GM19043 (cell line): ENCODE results near the gene IP6K2.
"Not testable (repeated sequence)": the region's sequence is repeated elsewhere in the genome, so short reads cannot be mapped to it uniquely, and the experiment has no call there.

Source experiments
- ATAC-seq: cut with Tn5 transposase; IDR thresholded peaks from one replicate; pipeline ENCODE4 v1.9.1; 2021; ENCODE audit warnings: low read depth; ENCODE audit not compliant: unreplicated experiment

Gene IP6K2

GRCh38 chr3:48733752-48734518 is 16.9 kb upstream of the IP6K2 start:
- ATAC-seq: not testable (repeated sequence)

DNA sequence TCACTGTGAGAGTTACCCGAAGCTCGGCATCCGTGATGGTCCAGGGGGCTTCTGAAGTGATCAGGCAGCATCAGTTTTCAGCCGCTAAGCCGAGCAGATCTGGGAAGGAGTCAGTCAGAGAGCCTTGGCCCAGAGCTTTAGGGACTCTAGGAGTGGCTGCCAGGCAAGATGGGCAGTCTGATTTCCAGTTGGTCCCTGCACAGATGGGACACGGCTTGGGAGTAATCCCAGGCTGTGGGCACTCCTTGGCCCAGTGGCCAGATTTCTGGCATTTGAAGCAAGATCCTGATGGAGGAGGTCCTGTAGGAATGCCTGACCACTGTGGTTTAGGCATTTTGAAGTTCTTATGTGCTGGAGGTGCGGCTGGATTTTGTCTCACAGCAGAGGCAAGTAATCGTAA is 10.5 kb upstream of the IP6K2 start:
- ATAC-seq: no peak

- not testable (repeated sequence) for ATAC-seq
Measured at GRCh38 chr3:48725185-48725855, 8.3 kb upstream of the IP6K2 start.

GRCh38 chr3:48723725-48724124 is 6.7 kb upstream of the IP6K2 start:
- no peak for ATAC-seq

DNA sequence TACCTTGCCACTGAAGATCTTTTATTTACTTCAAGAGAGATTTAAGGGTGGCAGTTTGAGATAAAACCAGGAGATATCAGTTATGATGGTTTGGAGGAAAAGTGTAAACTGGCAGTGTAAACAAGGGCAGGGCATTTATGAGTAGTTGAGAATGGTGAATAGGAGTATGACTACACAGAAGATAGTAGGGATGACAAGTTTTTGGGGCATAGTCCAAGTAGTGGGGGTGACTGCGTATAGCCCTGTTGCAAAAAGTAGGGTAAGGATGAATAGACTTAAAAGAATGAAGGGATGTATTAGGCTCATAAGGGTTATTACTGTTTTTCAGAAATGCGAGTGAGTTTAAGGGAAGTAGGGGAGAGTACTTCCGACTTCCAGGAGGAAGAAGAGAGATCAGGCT is 6.3 kb upstream of the IP6K2 start:
- ATAC-seq: not testable (repeated sequence)

DNA sequence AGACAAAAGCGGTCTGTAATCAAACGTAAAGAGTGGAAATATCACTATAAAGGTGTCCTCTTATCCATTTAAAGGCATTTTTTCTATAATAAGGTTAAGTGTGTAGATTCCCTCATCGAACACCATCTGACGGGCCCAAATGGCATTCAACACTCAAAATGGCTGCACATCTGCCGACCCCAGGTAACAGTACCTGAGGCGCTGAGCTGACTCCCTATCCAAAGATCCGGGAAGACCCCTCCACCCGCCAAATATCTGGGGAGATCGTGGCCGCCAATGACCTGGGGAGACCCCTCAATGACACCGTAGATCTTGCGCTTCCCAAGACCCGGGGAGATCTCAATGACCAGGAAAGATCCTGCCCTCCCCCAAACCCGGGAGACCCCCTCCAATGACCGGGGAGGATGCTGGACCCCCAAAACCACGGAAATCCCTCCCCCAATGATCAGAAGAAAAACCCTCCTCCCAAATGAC is 476 bp downstream of the IP6K2 start:
- ATAC-seq: no peak

DNA sequence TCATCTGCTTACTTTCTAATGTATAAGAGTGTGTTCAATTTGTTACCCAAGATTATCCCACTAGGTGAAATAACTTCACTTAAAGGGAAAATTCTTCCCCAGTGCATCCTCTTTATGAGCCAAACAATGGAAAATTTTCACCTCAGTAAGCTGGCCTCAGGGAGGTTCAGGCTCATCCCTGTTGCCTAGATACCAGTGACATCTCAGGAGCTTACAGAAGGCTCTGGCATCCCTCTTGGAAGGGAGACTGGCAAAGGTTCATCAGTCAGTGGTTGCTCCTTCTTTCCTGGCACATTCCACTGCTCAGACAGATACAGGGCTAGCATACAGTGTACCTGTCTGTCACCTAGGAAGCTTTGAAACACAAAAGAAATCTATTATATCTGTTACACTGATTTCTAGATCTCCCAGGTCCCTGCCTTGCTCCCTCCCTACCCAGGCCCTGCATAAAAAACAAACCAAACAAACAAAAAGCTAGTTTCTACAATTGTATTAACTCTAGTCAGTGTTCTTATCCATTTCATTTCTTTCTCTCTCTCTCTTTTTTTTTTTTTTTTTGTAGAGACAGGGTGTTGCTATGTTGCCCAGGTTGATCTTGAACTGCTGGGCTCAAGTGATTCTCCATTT is 1.7 kb downstream of the IP6K2 start:
- ATAC-seq: no peak

- ATAC-seq: no peak
Measured at GRCh38 chr3:48711727-48712126, 5.3 kb downstream of the IP6K2 start.

DNA sequence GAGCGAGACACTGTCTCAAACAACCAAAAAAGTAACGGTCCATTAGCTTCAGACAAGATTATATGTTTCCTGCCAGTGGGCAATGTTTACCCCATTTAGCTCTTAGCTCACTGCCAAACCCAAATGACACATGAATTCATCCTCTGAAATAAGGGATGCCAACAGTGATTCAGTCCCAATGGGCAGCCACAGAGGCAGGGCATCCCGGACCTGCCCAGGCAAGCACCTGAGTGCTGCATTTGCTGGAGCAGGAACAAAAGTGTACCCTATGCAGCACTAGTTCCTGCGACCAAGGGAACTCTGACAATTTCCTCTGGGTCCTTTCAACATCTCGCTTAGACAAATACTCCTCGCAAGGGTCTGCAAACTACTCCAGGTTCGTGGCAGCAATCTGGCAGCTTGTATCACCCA is 8.0 kb downstream of the IP6K2 start:
- ATAC-seq: no peak

GRCh38 chr3:48708481-48708889 is 8.5 kb downstream of the IP6K2 start:
- no peak for ATAC-seq

- ATAC-seq: no peak
Measured at GRCh38 chr3:48707157-48707556, 9.9 kb downstream of the IP6K2 start.

- ATAC-seq: no peak
Measured at GRCh38 chr3:48702320-48702920, 14.6 kb downstream of the IP6K2 start.

DNA sequence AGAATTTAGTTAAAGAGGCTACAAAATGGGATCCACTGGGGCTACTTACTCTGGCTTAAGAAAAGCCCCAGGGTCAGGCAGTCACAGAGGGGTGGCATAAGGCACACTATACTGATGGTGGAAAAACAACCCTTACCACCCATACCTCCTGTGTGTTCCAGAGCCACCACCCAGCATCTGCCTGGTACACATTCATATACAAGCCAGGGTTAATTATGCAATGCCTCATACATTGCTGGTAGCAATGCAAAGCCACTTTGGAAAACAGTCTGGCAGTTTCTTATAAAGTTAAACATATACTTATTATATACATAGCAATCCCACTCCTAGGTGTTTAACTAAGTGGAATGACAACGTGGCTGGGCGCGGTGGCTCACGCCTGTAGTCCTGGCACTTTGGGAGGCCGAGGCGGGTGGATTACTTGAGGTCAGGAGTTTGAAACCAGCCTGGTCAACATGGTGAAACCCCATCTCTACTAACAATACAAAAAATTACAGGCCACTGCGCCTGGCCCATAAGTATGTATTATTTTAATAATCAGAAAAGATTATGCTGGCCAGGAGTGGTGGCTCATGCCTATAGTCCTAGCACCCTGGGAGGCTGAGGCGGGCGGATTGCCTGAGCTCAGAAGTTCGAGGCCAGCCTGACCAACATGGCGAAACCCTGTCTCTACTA is 16.2 kb downstream of the IP6K2 start:
- ATAC-seq: no peak

GRCh38 chr3:48698891-48699290 is 18.1 kb downstream of the IP6K2 start:
- ATAC-seq: no peak

DNA sequence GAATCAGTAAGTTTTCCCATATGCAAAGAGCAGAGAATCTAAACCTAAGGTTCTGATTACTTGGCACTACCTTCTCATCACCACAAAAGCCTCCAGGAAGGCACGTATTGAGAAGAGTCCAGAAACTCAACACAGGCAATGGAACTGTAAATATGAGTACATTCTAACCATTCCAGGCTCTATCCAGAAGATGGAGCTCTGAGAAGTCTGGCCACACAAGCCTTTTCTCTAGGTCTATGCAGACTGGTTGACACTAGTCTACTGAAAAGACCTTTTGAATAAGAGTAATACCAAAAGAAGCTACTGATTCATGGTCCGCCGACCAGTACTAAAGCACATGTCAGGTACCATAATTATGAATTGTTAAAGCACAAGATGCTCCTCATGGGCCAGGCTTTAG is 19.1 kb downstream of the IP6K2 start:
- ATAC-seq: no peak

DNA sequence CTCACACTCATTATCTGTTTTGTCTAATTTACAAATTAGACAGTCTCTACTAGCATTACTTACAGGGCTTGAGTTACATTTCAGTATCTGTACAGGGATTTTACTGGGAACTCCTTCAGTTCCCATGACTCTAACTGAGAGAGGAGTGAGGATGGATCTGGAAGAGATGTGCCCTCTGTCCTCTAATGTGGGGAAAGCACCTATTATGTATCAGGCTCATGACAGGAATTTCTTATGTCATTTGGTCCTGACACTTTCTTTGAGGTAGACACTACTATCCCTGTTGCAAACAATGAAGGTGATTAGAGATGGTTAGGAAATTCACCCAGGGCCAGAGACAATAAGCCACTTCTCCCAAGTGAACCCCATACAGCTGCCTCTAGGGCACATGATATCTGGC is 20.4 kb downstream of the IP6K2 start:
- no peak for ATAC-seq

DNA sequence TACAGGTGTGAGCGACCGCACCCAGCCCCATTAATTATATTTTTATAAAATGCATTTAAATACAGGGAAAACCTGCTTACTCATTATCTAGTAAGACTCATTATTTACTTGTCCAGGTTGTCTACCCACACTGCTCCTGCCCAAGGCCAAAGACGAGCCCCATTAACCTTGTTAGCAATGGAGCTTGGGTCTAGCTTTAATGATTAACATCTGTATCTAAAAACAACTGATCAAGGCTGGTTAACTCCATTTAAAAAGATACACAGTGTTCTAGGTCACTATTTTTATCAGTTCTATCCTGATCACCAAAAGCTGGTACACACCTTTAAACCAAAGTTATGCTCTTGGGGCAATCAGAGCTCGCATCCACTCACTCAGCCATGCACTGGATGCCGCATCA is 20.9 kb downstream of the IP6K2 start:
- no peak for ATAC-seq

DNA sequence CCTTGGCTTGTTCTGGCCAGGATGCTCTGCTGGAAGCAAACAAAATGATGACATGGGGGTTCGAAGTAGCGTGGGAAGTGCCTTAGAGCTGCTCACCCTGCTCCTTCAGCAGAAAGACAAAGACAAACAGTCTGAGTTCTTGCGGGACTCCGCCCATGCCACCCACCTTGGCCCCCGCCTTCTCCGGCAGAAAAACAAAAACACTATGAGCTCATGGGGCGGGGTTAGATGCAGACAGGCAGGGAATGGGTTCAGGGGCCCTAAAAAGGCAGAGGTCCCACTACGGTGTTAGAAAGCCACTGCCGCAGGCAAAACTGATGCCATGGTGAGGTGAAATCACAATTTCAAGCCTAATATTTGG is 21.6 kb downstream of the IP6K2 start:
- no peak for ATAC-seq

- no peak for ATAC-seq
Measured at GRCh38 chr3:48694610-48695392, 22.2 kb downstream of the IP6K2 start.

DNA sequence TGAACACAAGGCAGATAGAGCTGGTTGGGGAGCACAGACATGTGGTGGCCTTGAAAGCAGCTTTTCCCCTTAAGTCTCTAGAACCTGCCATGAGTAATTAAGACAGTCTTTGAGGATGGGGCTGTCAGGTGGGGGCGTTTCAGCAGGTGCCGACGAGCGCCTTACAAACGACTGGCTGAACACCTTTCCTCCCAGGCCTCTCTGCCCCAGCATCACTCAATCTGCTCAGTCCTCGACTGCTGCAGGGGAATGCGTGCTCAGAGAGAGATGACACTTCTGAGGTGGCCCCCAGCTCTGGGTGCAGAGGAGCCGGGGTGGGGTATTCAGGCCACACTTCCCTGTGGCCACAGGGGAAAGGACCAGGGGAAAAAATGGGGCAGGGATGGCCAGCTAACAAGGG is 23.2 kb downstream of the IP6K2 start:
- no peak for ATAC-seq
